GM23248 (cell line): Measurements from ENCODE around the gene ANKS1B. TPM values are rescaled to one million over a fixed set of nuclear protein-coding genes. Genes with fewer than 3 reads are reported as not detected.

Experiments
- DNase-seq: peaks from one replicate; pipeline ENCODE4 v3.0.0-alpha.2; 2015
- H2AFZ ChIP-seq: fragments of 200-600 bp; sonication (generic); 2 replicates; pipeline ENCODE4 v1.6.1; 2016; ENCODE audit warnings: antibody characterized with exemption
- H3F3A ChIP-seq: fragments of 200-600 bp; sonication (generic); 2 replicates; pipeline ENCODE4 v1.6.1; 2016; ENCODE audit warnings: mild to moderate bottlenecking, antibody characterized with exemption, mixed run types; ENCODE audit not compliant: insufficient read depth
- H3K27ac ChIP-seq: fragments of 200-600 bp; sonication (generic); 2 replicates; pipeline ENCODE4 v1.5.1; 2016; ENCODE audit warnings: mild to moderate bottlenecking
- H3K27me3 ChIP-seq: fragments of 200-600 bp; sonication (generic); replicated peaks from 2 replicates; pipeline ENCODE4 v1.6.1; 2016; ENCODE audit warnings: mild to moderate bottlenecking; ENCODE audit not compliant: insufficient read depth
- H3K36me3 ChIP-seq: fragments of 200-600 bp; sonication (generic); 2 replicates; pipeline ENCODE4 v1.6.1; 2016; ENCODE audit warnings: low read depth, mild to moderate bottlenecking
- H3K4me1 ChIP-seq: fragments of 200-600 bp; sonication (generic); 2 replicates; pipeline ENCODE4 v1.6.1; 2016; ENCODE audit warnings: mild to moderate bottlenecking; ENCODE audit not compliant: insufficient read depth
- H3K4me2 ChIP-seq: fragments of 200-600 bp; sonication (generic); one replicate; pipeline ENCODE4 v1.6.1; 2016; ENCODE audit warnings: mild to moderate bottlenecking; ENCODE audit not compliant: unreplicated experiment
- H3K4me3 ChIP-seq: fragments of 200-600 bp; sonication (generic); 2 replicates; pipeline ENCODE4 v1.5.1; 2016; ENCODE audit warnings: mild to moderate bottlenecking
- H3K79me2 ChIP-seq: fragments of 200-600 bp; sonication (generic); 2 replicates; pipeline ENCODE4 v1.6.1; 2016; ENCODE audit warnings: mild to moderate bottlenecking; ENCODE audit not compliant: insufficient read depth
- H3K9ac ChIP-seq: fragments of 200-600 bp; sonication (generic); 2 replicates; pipeline ENCODE4 v1.6.1; 2016; ENCODE audit warnings: mild to moderate bottlenecking
- H3K9me2 ChIP-seq: fragments of 200-600 bp; sonication (generic); 2 replicates; pipeline ENCODE4 v1.6.1; 2016; ENCODE audit warnings: mixed run types, mild to moderate bottlenecking, moderate library complexity; ENCODE audit not compliant: insufficient read depth
- H3K9me3 ChIP-seq: fragments of 200-600 bp; sonication (generic); one replicate; pipeline ENCODE4 v1.6.1; 2017; ENCODE audit warnings: low read depth
- H4K20me1 ChIP-seq: fragments of 200-600 bp; sonication (generic); 2 replicates; pipeline ENCODE4 v1.6.0; 2016; ENCODE audit not compliant: insufficient read depth
- EZH2 ChIP-seq: fragments of 200-600 bp; sonication (generic); IDR thresholded peaks from 2 replicates; pipeline ENCODE4 v1.6.1; 2018; ENCODE audit warnings: antibody characterized with exemption, mild to moderate bottlenecking; ENCODE audit not compliant: insufficient read depth, poor library complexity, severe bottlenecking
- EZH2phosphoT487 ChIP-seq: fragments of 200-600 bp; sonication (generic); IDR thresholded peaks from 2 replicates; pipeline ENCODE4 v1.6.1; 2018; ENCODE audit warnings: antibody characterized with exemption, moderate library complexity, mild to moderate bottlenecking, low read depth; ENCODE audit not compliant: insufficient read depth
- WGBS, 2 experiments: methylation state at CpG; one replicate each; pipeline ENCODE4 v1.1.6; 2015 to 2017; ENCODE audit warnings: low lambda C conversion rate in 2 of 2, low coverage in 1 of 2; ENCODE audit errors: missing lambda C conversion rate in 2 of 2; 5-methylcytosine and 5-hydroxymethylcytosine counted together
- in situ Hi-C: fragments of 300-500 bp; cut with MboI; formaldehyde crosslinking; loops from 2 replicates; pipeline ENCODE4 v1.15.0; 2020
- polyA plus RNA-seq: library from polyadenylated mRNA; unstranded; fragments of >200 nt; fragmentation: Nextera tagmentation; extraction: Ambion mirVana; gene quantifications from 2 replicates; pipeline ENCODE4 v1.2.1, GENCODE V29; 2016
- total RNA-seq: library from RNA; depleted of rRNA; stranded (reverse); fragments of >200 nt; shearing (Covaris generic); gene quantifications from 2 replicates; pipeline ENCODE4 v1.2.3, GENCODE V29; 2014

Gene ANKS1B
- total and polyA plus RNA-seq, 2 experiments from 2014 or later: not detected

- Histone ChIP-seq H3K79me2 (no peaks in the 10 kb centered on the region), H3K4me2 (no peak overlapping the region), H3K9me2 (no peaks in the 10 kb centered on the region), H3K4me1 (no peaks in the 10 kb centered on the region), H3K27me3 (no peaks in the 10 kb centered on the region), H3K9me3 (no peaks in the 10 kb centered on the region), H3F3A (no peaks in the 10 kb centered on the region), H3K9ac (no peak overlapping the region), H2AFZ (no peak overlapping the region), H4K20me1 (no peaks in the 10 kb centered on the region), H3K27ac (no peak overlapping the region), H3K4me3 (no peak overlapping the region), H3K36me3 (no peaks in the 10 kb centered on the region)
- WGBS, 2 experiments: 19 to 20% methylated on average over 2 of the region's 2 CpGs
- TF ChIP-seq EZH2 (no peak), EZH2phosphoT487 (no peak)
- DNase-seq: no peak
- in situ Hi-C loops: no loop called here
Observed at GRCh38 chr12:99147130-99147529, 837.6 kb downstream of the ANKS1B start.

DNA sequence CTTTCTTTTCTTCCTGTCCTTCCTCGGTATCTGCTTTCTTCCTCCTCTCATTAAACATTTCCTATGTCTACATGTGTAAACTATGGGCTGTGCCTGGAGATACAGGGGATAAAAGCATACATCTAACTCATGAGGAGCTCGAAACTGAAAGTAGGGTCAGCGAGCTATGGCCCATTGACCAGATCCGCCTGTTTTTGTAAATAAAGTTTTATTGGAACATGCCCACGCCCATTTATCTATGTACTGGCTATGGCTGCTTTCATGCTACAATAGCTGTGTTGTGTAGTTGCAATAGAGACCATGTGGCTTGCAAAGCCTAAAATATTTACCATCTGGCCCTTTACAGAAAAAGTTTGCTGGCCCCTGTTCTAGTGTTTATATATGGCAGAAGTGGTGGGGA lies 838.0 kb downstream of the ANKS1B start:
- no peak overlapping the region for H3K4me3 ChIP-seq
- 40 to 44% methylated on average over 5 of the region's 5 CpGs for WGBS, 2 experiments
- no peaks in the 10 kb centered on the region for H4K20me1 ChIP-seq
- H3K9me3 ChIP-seq: no peaks in the 10 kb centered on the region
- H3K9ac ChIP-seq: no peak overlapping the region
- H3F3A ChIP-seq: no peaks in the 10 kb centered on the region
- H3K27ac ChIP-seq: no peak overlapping the region
- no peaks in the 10 kb centered on the region for H3K9me2 ChIP-seq
- DNase-seq: no peak
- H3K4me2 ChIP-seq: no peak overlapping the region
- TF ChIP-seq EZH2phosphoT487: no peak
- TF ChIP-seq EZH2: no peak
- in situ Hi-C loops: no loop called here
- H3K27me3 ChIP-seq: no peaks in the 10 kb centered on the region
- no peaks in the 10 kb centered on the region for H3K79me2 ChIP-seq
- H3K36me3 ChIP-seq: no peaks in the 10 kb centered on the region
- no peak overlapping the region for H2AFZ ChIP-seq
- H3K4me1 ChIP-seq: no peaks in the 10 kb centered on the region

GRCh38 chr12:99146185-99146584 lies 838.6 kb downstream of the ANKS1B start:
- no peaks in the 10 kb centered on the region for H3K9me2 ChIP-seq
- in situ Hi-C loops: no loop called here
- no peaks in the 10 kb centered on the region for H3K36me3 ChIP-seq
- H3K27ac ChIP-seq: no peak overlapping the region
- 51 to 57% methylated on average over 5 of the region's 5 CpGs for WGBS, 2 experiments
- H3K79me2 ChIP-seq: no peaks in the 10 kb centered on the region
- no peak for DNase-seq
- no peaks in the 10 kb centered on the region for H3K4me1 ChIP-seq
- H3K27me3 ChIP-seq: no peaks in the 10 kb centered on the region
- no peak overlapping the region for H3K4me3 ChIP-seq
- H3K4me2 ChIP-seq: no peak overlapping the region
- H2AFZ ChIP-seq: no peak overlapping the region
- H3K9ac ChIP-seq: no peak overlapping the region
- H3K9me3 ChIP-seq: no peaks in the 10 kb centered on the region
- no peaks in the 10 kb centered on the region for H4K20me1 ChIP-seq
- no peaks in the 10 kb centered on the region for H3F3A ChIP-seq
- TF ChIP-seq EZH2phosphoT487 (no peak), EZH2 (no peak)

DNA sequence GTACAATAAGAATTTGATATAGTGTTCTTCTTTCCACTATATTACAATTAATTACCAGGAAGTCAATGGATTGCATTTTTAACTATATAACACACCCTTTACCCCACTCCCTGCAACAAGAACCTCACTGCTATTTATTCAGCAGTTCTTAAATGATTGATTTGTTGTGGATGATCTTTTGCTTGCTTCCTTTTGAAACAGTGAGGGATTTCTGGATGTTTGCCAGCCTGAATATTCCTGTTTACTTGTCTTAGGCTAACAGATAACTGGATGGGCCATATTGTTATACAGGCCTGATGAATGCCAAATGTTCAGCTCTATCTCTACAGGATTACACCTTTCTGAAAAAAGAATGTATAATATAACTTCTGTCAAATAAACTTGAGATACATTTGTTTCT lies 842.1 kb downstream of the ANKS1B start:
- no peaks in the 10 kb centered on the region for H3K79me2 ChIP-seq
- TF ChIP-seq EZH2phosphoT487: no peak
- TF ChIP-seq EZH2: no peak
- no peak overlapping the region for H2AFZ ChIP-seq
- H3K4me1 ChIP-seq: no peaks in the 10 kb centered on the region
- no peaks in the 10 kb centered on the region for H4K20me1 ChIP-seq
- H3K27me3 ChIP-seq: no peaks in the 10 kb centered on the region
- no peaks in the 10 kb centered on the region for H3K9me3 ChIP-seq
- no peak overlapping the region for H3K4me2 ChIP-seq
- no peak overlapping the region for H3K27ac ChIP-seq
- no peak overlapping the region for H3K4me3 ChIP-seq
- DNase-seq: no peak
- no peaks in the 10 kb centered on the region for H3F3A ChIP-seq
- H3K9me2 ChIP-seq: no peaks in the 10 kb centered on the region
- no peaks in the 10 kb centered on the region for H3K36me3 ChIP-seq
- no peak overlapping the region for H3K9ac ChIP-seq
- in situ Hi-C loops: no loop called here

DNA sequence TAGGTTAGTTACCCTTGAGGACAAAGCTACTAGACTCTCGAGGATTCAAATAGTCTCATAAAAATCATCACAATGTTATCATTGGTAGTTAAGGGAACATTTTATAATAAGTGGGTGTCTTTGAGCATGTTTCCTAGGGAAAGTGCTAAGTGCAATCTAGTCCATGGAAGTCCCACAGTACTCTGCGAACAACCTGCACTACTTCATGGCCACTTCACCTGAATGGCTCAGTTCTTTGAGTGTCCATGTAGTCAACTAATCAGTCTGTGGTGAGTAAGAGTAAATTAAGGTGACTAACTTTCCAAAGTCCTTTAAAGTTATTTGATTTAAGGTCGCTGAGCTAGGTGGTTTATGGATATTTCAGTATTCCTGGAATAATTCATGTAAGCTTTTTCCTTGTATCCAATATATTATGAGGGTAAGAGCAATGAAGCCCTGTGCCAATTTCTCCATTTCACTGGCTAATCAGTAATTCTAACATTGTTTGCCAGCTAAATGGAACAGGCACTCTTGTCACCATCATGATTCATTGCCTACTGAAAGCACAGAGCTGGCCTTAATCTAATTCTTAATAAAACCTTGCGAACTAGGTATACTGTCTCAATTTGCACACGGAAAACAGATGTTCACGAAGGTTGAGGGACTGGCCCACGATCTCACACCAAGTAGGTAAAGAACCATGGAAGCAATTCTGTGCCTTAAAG lies 844.6 kb downstream of the ANKS1B start:
- in situ Hi-C loops: no loop called here
- H3K4me1 ChIP-seq: no peaks in the 10 kb centered on the region
- H3K4me3 ChIP-seq: no peak overlapping the region
- H2AFZ ChIP-seq: no peak overlapping the region
- H4K20me1 ChIP-seq: no peaks in the 10 kb centered on the region
- H3K4me2 ChIP-seq: no peak overlapping the region
- H3K79me2 ChIP-seq: no peaks in the 10 kb centered on the region
- WGBS, 2 experiments: 35 to 36% methylated on average over 7 of the region's 7 CpGs
- no peak overlapping the region for H3K9ac ChIP-seq
- no peaks in the 10 kb centered on the region for H3K27me3 ChIP-seq
- TF ChIP-seq EZH2 (no peak), EZH2phosphoT487 (no peak)
- DNase-seq: no peak
- no peaks in the 10 kb centered on the region for H3F3A ChIP-seq
- no peaks in the 10 kb centered on the region for H3K9me2 ChIP-seq
- H3K36me3 ChIP-seq: no peaks in the 10 kb centered on the region
- no peak overlapping the region for H3K27ac ChIP-seq
- H3K9me3 ChIP-seq: no peaks in the 10 kb centered on the region
